Activated T-cell treated with anti-CD3 and anti-CD28 coated beads, Interleukin-2, amount 50 U/mL, for 72 hours (primary cell): ENCODE data around the gene PPP2R5B. TPM values are rescaled to one million over a fixed set of nuclear protein-coding genes. Genes with fewer than 3 reads are reported as not detected.

ENCODE experiments used
- ATAC-seq, 2 donors: fragments of 150-1000 bp; cut with Tn5 transposase; replicated peaks in 1 of 2; 2 replicates each; pipeline ENCODE4 v1.10.0; 2021; ENCODE audit warnings: moderate library complexity in 2 of 2, mild to moderate bottlenecking in 1 of 2
- DNase-seq, 2 donors: peaks; one replicate each; pipeline ENCODE4 v3.0.0; 2021 to 2022; ENCODE audit warnings: mixed read lengths in 1 of 2
- H3K27ac Mint-ChIP-seq: one replicate; pipeline ENCODE4 v1.8.0; 2022; ENCODE audit warnings: mild to moderate bottlenecking, moderate library complexity, mixed read lengths
- H3K27me3 Mint-ChIP-seq: one replicate; pipeline ENCODE4 v1.8.0; 2022; ENCODE audit warnings: low read depth, mixed read lengths
- H3K36me3 Mint-ChIP-seq, 2 donors: one replicate each; pipeline ENCODE4 v1.8.0; 2022; ENCODE audit warnings: mixed read lengths in 2 of 2, mild to moderate bottlenecking in 1 of 2; ENCODE audit not compliant: insufficient read depth in 2 of 2
- H3K4me1 Mint-ChIP-seq: one replicate; pipeline ENCODE4 v1.8.0; 2022; ENCODE audit warnings: low read depth, mixed read lengths
- H3K4me3 Mint-ChIP-seq, 2 donors: one replicate each; pipeline ENCODE4 v1.8.0; 2022; ENCODE audit warnings: mild to moderate bottlenecking in 2 of 2, mixed read lengths in 2 of 2, moderate library complexity in 2 of 2
- H3K9me3 Mint-ChIP-seq, 2 donors: one replicate each; pipeline ENCODE4 v1.8.0; 2022; ENCODE audit warnings: mixed read lengths in 2 of 2
- total RNA-seq, 2 donors: library from RNA; stranded (reverse); gene quantifications; one replicate each; pipeline ENCODE4 v1.2.3, GENCODE V29; 2022

The PPP2R5B gene
- total RNA-seq, 2 donors from 2014 or later, result 15.0 to 24.0 TPM

- DNase-seq, result no peak
- Mint-ChIP-seq H3K9me3 (no peaks in the 10 kb centered on the region), H3K4me3 (no peak overlapping the region), H3K4me1 (peaks cover 14% of the 10 kb centered on the region), H3K27ac (no peak overlapping the region), H3K27me3 (no peaks in the 10 kb centered on the region), H3K36me3 (peaks cover 0 to 2% of the 10 kb centered on the region in 2 donors)
- ATAC-seq, result no peak
Measured at GRCh38 chr11:64892838-64893193, 31.7 kb upstream of the PPP2R5B start.

GRCh38 chr11:64893194-64894069 lies 31.1 kb upstream of the PPP2R5B start:
- Mint-ChIP-seq H3K4me1 (peaks cover 8% of the 10 kb centered on the region), H3K4me3 (no peak overlapping the region), H3K27me3 (no peaks in the 10 kb centered on the region), H3K9me3 (no peaks in the 10 kb centered on the region), H3K27ac (no peak overlapping the region), H3K36me3 (peaks cover 0 to 2% of the 10 kb centered on the region in 2 donors)
- ATAC-seq, result no peak
- DNase-seq, result no peak

- H3K4me1 Mint-ChIP-seq, result peaks cover under 1% of the 10 kb centered on the region
- H3K9me3 Mint-ChIP-seq, result no peaks in the 10 kb centered on the region
- H3K27ac Mint-ChIP-seq, result no peak overlapping the region
- H3K4me3 Mint-ChIP-seq, result no peak overlapping the region
- peak; percentile 95 for ATAC-seq
- H3K27me3 Mint-ChIP-seq, result no peaks in the 10 kb centered on the region
- peak; percentile 95 to 96 for DNase-seq
- H3K36me3 Mint-ChIP-seq, result peaks cover under 1 to 2% of the 10 kb centered on the region in 2 donors
Measured at GRCh38 chr11:64894070-64894811, 30.2 kb upstream of the PPP2R5B start.

- Mint-ChIP-seq H3K4me3 (no peak overlapping the region), H3K27ac (no peak overlapping the region), H3K9me3 (no peaks in the 10 kb centered on the region), H3K4me1 (peaks cover 1% of the 10 kb centered on the region), H3K36me3 (peaks cover 2 to 4% of the 10 kb centered on the region in 2 donors), H3K27me3 (no peaks in the 10 kb centered on the region)
- ATAC-seq (no peak), DNase-seq (no peak)
Measured at GRCh38 chr11:64894812-64895452, 29.6 kb upstream of the PPP2R5B start.

- no peak for DNase-seq
- Mint-ChIP-seq H3K4me1 (peaks cover 14% of the 10 kb centered on the region), H3K9me3 (no peaks in the 10 kb centered on the region), H3K27me3 (no peaks in the 10 kb centered on the region), H3K4me3 (no peak overlapping the region), H3K36me3 (peaks cover 2 to 6% of the 10 kb centered on the region in 2 donors), H3K27ac (no peak overlapping the region)
- ATAC-seq, result no peak
Measured at GRCh38 chr11:64896448-64897022, 28.0 kb upstream of the PPP2R5B start.

- H3K27ac Mint-ChIP-seq, result no peak overlapping the region
- H3K9me3 Mint-ChIP-seq, result no peaks in the 10 kb centered on the region
- DNase-seq, result no peak
- H3K4me3 Mint-ChIP-seq, result no peak overlapping the region
- no peak for ATAC-seq
- peaks cover 19% of the 10 kb centered on the region for H3K4me1 Mint-ChIP-seq
- H3K36me3 Mint-ChIP-seq, result peaks cover 2 to 6% of the 10 kb centered on the region in 2 donors
- H3K27me3 Mint-ChIP-seq, result no peaks in the 10 kb centered on the region
Measured at GRCh38 chr11:64897381-64898075, 27.0 kb upstream of the PPP2R5B start.

- Mint-ChIP-seq H3K27ac (no peak overlapping the region), H3K27me3 (no peaks in the 10 kb centered on the region), H3K36me3 (peaks cover 2 to 6% of the 10 kb centered on the region in 2 donors), H3K4me1 (peaks cover 19% of the 10 kb centered on the region), H3K9me3 (no peaks in the 10 kb centered on the region), H3K4me3 (no peak overlapping the region)
- DNase-seq, result no peak
- ATAC-seq, result no peak
Measured at GRCh38 chr11:64898076-64898445, 26.4 kb upstream of the PPP2R5B start.

GRCh38 chr11:64898541-64898940 lies 25.9 kb upstream of the PPP2R5B start:
- no peak for DNase-seq
- Mint-ChIP-seq H3K36me3 (peaks cover 2 to 6% of the 10 kb centered on the region in 2 donors), H3K27ac (no peak overlapping the region), H3K4me1 (peaks cover 19% of the 10 kb centered on the region), H3K9me3 (no peaks in the 10 kb centered on the region), H3K4me3 (no peak overlapping the region), H3K27me3 (no peaks in the 10 kb centered on the region)
- no peak for ATAC-seq

GRCh38 chr11:64900263-64900678 lies 24.2 kb upstream of the PPP2R5B start:
- Mint-ChIP-seq H3K27ac (peak overlapping the region; percentile 9), H3K4me1 (peaks cover 19% of the 10 kb centered on the region), H3K9me3 (no peaks in the 10 kb centered on the region), H3K27me3 (no peaks in the 10 kb centered on the region), H3K36me3 (peaks cover 2 to 10% of the 10 kb centered on the region in 2 donors), H3K4me3 (peak overlapping the region; percentile 52 to 59)
- DNase-seq (peak; percentile 75 to 83), ATAC-seq (peak; percentile 100)

GRCh38 chr11:64900774-64901173 lies 23.7 kb upstream of the PPP2R5B start:
- Mint-ChIP-seq H3K4me1 (peaks cover 19% of the 10 kb centered on the region), H3K4me3 (no peak overlapping the region), H3K27ac (no peak overlapping the region), H3K9me3 (no peaks in the 10 kb centered on the region), H3K36me3 (peaks cover 2 to 10% of the 10 kb centered on the region in 2 donors), H3K27me3 (no peaks in the 10 kb centered on the region)
- ATAC-seq (no peak), DNase-seq (no peak)

- Mint-ChIP-seq H3K4me1 (peaks cover 19% of the 10 kb centered on the region), H3K36me3 (peaks cover 0 to 10% of the 10 kb centered on the region in 2 donors), H3K27me3 (no peaks in the 10 kb centered on the region), H3K9me3 (no peaks in the 10 kb centered on the region), H3K4me3 (no peak overlapping the region), H3K27ac (no peak overlapping the region)
- DNase-seq, result no peak
- ATAC-seq, result no peak
Measured at GRCh38 chr11:64902102-64902900, 22.2 kb upstream of the PPP2R5B start.
